NT2/D1 (cell line): ENCODE measurements around the gene RAP1GAP.

Experiments
- DNase-seq: peaks from one replicate; pipeline ENCODE4 v3.0.0-alpha.2; 2011; ENCODE audit warnings: low read depth, low spot score
- H3K27me3 ChIP-seq: 2 replicates; pipeline ENCODE4 v1.6.0; 2011; ENCODE audit warnings: mild to moderate bottlenecking; ENCODE audit not compliant: insufficient read length, insufficient read depth
- H3K36me3 ChIP-seq: 2 replicates; pipeline ENCODE4 v1.6.1; 2011; ENCODE audit warnings: mild to moderate bottlenecking, low read length, mixed read lengths; ENCODE audit not compliant: insufficient read depth, insufficient read length
- H3K4me1 ChIP-seq: 2 replicates; pipeline ENCODE4 v1.5.1; 2011; ENCODE audit not compliant: insufficient read depth, insufficient read length
- H3K4me3 ChIP-seq: 2 replicates; pipeline ENCODE4 v1.5.1; 2011; ENCODE audit warnings: low read depth; ENCODE audit not compliant: insufficient read length
- H3K9ac ChIP-seq: 2 replicates; pipeline ENCODE4 v1.6.0; 2011; ENCODE audit warnings: low read depth; ENCODE audit not compliant: insufficient read length
- H3K9me3 ChIP-seq: 2 replicates; pipeline ENCODE4 v1.5.1; 2011; ENCODE audit warnings: mild to moderate bottlenecking, low read length; ENCODE audit not compliant: insufficient read depth
- SUZ12 ChIP-seq: IDR thresholded peaks from 2 replicates; pipeline ENCODE4 v1.6.1; 2011; ENCODE audit not compliant: insufficient read length, insufficient read depth; ENCODE audit errors: extremely low read depth
- YY1 ChIP-seq: IDR thresholded peaks from 2 replicates; pipeline ENCODE4 v1.6.1; 2011; ENCODE audit not compliant: insufficient read length, insufficient read depth
- ZNF274 ChIP-seq: IDR thresholded peaks from 2 replicates; pipeline ENCODE4 v1.6.1; 2011; ENCODE audit warnings: mild to moderate bottlenecking, low read depth, low read length

Gene RAP1GAP

GRCh38 chr1:21670059-21670881, 1.1 kb upstream of the RAP1GAP start:
- Histone ChIP-seq H3K36me3 (no peaks in the 10 kb centered on the region), H3K27me3 (peaks cover 13% of the 10 kb centered on the region), H3K4me3 (peak overlapping the region; percentile 58), H3K4me1 (peaks cover 15% of the 10 kb centered on the region), H3K9me3 (no peaks in the 10 kb centered on the region), H3K9ac (peak overlapping the region; percentile 76)
- DNase-seq = no peak
- TF ChIP-seq SUZ12 = no peak
- no peak for TF ChIP-seq ZNF274
- TF ChIP-seq YY1 = no peak

GRCh38 chr1:21668951-21669257, 253 bp downstream of the RAP1GAP start:
- Histone ChIP-seq H3K36me3 (no peaks in the 10 kb centered on the region), H3K9me3 (no peaks in the 10 kb centered on the region), H3K4me1 (peaks cover 21% of the 10 kb centered on the region), H3K27me3 (peaks cover 13% of the 10 kb centered on the region), H3K9ac (peak overlapping the region; percentile 76), H3K4me3 (peak overlapping the region; percentile 58)
- no peak for TF ChIP-seq SUZ12
- TF ChIP-seq YY1 = no peak
- no peak for TF ChIP-seq ZNF274
- DNase-seq = no peak

- Histone ChIP-seq H3K9ac (peak overlapping the region; percentile 76), H3K27me3 (peaks cover 13% of the 10 kb centered on the region), H3K4me3 (peak overlapping the region; percentile 58), H3K4me1 (peaks cover 24% of the 10 kb centered on the region), H3K9me3 (no peaks in the 10 kb centered on the region), H3K36me3 (no peaks in the 10 kb centered on the region)
- no peak for TF ChIP-seq ZNF274
- TF ChIP-seq YY1 = no peak
- no peak for TF ChIP-seq SUZ12
- DNase-seq = no peak
Measured at GRCh38 chr1:21668232-21668950, 766 bp downstream of the RAP1GAP start.

- peaks cover 13% of the 10 kb centered on the region for H3K27me3 ChIP-seq
- TF ChIP-seq YY1 (no peak), SUZ12 (no peak), ZNF274 (no peak)
- DNase-seq = no peak
Measured at GRCh38 chr1:21667348-21668231, 1.6 kb downstream of the RAP1GAP start.

GRCh38 chr1:21666576-21667320, 2.4 kb downstream of the RAP1GAP start:
- Histone ChIP-seq H3K36me3 (no peaks in the 10 kb centered on the region), H3K9me3 (no peaks in the 10 kb centered on the region), H3K4me1 (peaks cover 24% of the 10 kb centered on the region), H3K9ac (no peak overlapping the region), H3K27me3 (peaks cover 13% of the 10 kb centered on the region), H3K4me3 (no peak overlapping the region)
- no peak for TF ChIP-seq SUZ12
- no peak for TF ChIP-seq ZNF274
- TF ChIP-seq YY1 = no peak
- no peak for DNase-seq

More at GRCh38 chr1:21667348-21668231, 1.6 kb downstream of the RAP1GAP start:
- H3K4me3 ChIP-seq = no peak overlapping the region
- H3K36me3 ChIP-seq = no peaks in the 10 kb centered on the region
- peaks cover 24% of the 10 kb centered on the region for H3K4me1 ChIP-seq
- no peaks in the 10 kb centered on the region for H3K9me3 ChIP-seq
- no peak overlapping the region for H3K9ac ChIP-seq

GRCh38 chr1:21665711-21666575, 3.2 kb downstream of the RAP1GAP start:
- H3K9me3 ChIP-seq = no peaks in the 10 kb centered on the region
- no peak overlapping the region for H3K4me3 ChIP-seq
- no peaks in the 10 kb centered on the region for H3K36me3 ChIP-seq
- no peak for DNase-seq
- peaks cover 13% of the 10 kb centered on the region for H3K27me3 ChIP-seq
- TF ChIP-seq SUZ12 = no peak
- no peak for TF ChIP-seq YY1
- TF ChIP-seq ZNF274 = no peak
- peaks cover 20% of the 10 kb centered on the region for H3K4me1 ChIP-seq
- peak overlapping the region; percentile 1 for H3K9ac ChIP-seq
